T-helper 2 cell treated with Interferon-gamma antibody and Interleukin-4, amounts not matched to agents 5 μg/mL and 100 μg/mL, for 36 hours (primary cell): Measurements from ENCODE around the gene ACRBP.
A peak's percentile ranks its signal among the peaks of the same experiment; 100 is the strongest.
"Not testable (repeated sequence)": the region's sequence is repeated elsewhere in the genome, so short reads cannot be mapped to it uniquely, and the experiment has no call there.

Experiments
- DNase-seq: peaks from one replicate; pipeline ENCODE4 v3.0.0; 2021; ENCODE audit warnings: low spot score
- H3K27ac Mint-ChIP-seq: one replicate; pipeline ENCODE4 v1.8.0; 2021; ENCODE audit warnings: mild to moderate bottlenecking, mixed read lengths
- H3K27me3 Mint-ChIP-seq: one replicate; pipeline ENCODE4 v1.8.0; 2021; ENCODE audit warnings: low read depth, mixed read lengths
- H3K36me3 Mint-ChIP-seq: one replicate; pipeline ENCODE4 v1.8.0; 2021; ENCODE audit warnings: low read depth, mixed read lengths
- H3K4me1 Mint-ChIP-seq: one replicate; pipeline ENCODE4 v1.8.0; 2021; ENCODE audit warnings: low read depth, mixed read lengths
- H3K4me3 Mint-ChIP-seq: one replicate; pipeline ENCODE4 v1.8.0; 2022; ENCODE audit warnings: mild to moderate bottlenecking, moderate library complexity, mixed read lengths
- H3K9me3 Mint-ChIP-seq: one replicate; pipeline ENCODE4 v1.8.0; 2021; ENCODE audit warnings: mixed read lengths

Gene ACRBP

DNA sequence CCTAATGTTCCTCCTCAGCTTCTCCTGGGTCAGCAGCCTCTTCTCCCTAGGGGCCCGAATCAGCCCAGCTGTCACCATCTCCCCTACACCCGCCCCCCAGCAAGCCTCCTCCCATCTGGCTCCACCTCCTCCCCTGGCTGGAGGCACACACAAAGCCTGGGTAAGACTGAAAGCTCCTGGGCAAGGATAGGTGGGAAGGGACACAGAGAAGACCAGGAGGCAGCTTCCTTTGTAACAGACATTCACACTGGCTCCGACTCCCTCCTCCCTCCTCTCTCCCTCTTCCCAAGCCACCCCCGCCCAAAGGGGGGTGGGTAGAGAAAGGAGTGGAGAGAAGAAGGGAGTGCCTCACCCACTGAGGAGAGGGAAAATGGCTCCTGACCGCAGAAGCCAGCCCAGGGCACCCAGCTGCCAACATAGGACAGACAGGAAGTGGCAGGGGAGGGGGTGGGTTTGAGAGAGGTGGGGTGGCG is 44.1 kb downstream of the ACRBP start:
- Mint-ChIP-seq H3K27ac (peak overlapping the region; percentile 83), H3K36me3 (peaks cover 67% of the 10 kb centered on the region), H3K4me1 (peaks cover 34% of the 10 kb centered on the region), H3K27me3 (no peaks in the 10 kb centered on the region), H3K9me3 (no peaks in the 10 kb centered on the region), H3K4me3 (peak overlapping the region; percentile 86)
- no peak for DNase-seq

GRCh38 chr12:6602526-6602925 is 44.7 kb downstream of the ACRBP start:
- Mint-ChIP-seq H3K4me3 (peak overlapping the region; percentile 86), H3K27ac (peak overlapping the region; percentile 83), H3K36me3 (peaks cover 72% of the 10 kb centered on the region), H3K4me1 (peaks cover 34% of the 10 kb centered on the region), H3K27me3 (no peaks in the 10 kb centered on the region), H3K9me3 (no peaks in the 10 kb centered on the region)
- no peak for DNase-seq

DNA sequence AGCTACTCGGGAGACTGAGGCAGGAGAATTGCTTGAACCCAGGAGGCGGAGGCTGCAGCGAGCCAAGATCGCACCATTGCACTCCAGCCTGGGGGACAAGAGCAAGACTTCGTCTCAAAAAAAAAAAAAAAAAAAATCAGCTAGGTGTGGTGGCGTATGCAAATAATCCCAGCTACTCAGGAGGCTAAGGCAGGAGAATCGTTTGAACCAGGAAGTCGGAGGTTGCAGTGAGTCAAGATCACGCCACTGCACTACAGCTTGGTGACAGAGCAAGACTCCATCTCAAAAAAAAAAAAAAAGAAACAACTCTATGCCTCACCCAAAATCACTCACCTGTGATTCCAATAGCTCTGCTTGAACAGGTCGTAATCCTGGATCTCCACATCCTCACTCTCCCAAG is 51.6 kb downstream of the ACRBP start:
- H3K4me3 Mint-ChIP-seq, H3K9me3 Mint-ChIP-seq, H3K4me1 Mint-ChIP-seq, H3K27ac Mint-ChIP-seq, H3K27me3 Mint-ChIP-seq, DNase-seq: not testable (repeated sequence)
- H3K36me3 Mint-ChIP-seq, result peaks cover 82% of the 10 kb centered on the region

DNA sequence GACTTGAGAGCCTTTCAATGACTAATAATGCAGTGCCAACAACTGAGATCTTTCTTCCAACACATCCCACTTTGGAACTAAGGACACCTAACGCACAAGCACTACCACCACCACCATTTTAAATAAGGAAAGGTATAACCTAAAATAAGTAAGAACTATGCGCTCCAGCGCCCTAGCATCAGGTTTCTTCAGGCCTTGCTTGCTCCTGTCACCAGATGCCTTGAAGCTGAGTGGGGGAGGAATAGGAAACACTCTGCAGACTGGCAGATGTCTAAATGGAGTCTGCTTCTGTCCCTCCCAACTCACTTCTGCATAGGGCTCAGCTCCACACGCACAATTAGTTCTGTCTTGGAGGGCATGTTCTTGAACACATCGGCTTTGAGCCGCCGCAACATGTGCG is 55.1 kb downstream of the ACRBP start:
- Mint-ChIP-seq H3K27me3 (no peaks in the 10 kb centered on the region), H3K36me3 (peaks cover 77% of the 10 kb centered on the region), H3K4me3 (no peak overlapping the region), H3K9me3 (no peaks in the 10 kb centered on the region), H3K27ac (no peak overlapping the region), H3K4me1 (peaks cover 6% of the 10 kb centered on the region)
- DNase-seq, result no peak
